K562 (cell line): ENCODE measurements around the gene FKBP2. TPM values are rescaled to one million over a fixed set of nuclear protein-coding genes. Genes with fewer than 3 reads are reported as not detected.
A peak's percentile ranks its signal among the peaks of the same experiment; 100 is the strongest.

Experiments used
- ATF7 ChIP-seq: fragments of 450-650 bp; IDR thresholded peaks from 2 replicates; pipeline ENCODE4 v1.7.1; 2014; ENCODE audit warnings: mild to moderate bottlenecking, moderate library complexity
- CTBP1 ChIP-seq: fragments of 450-650 bp; IDR thresholded peaks from 2 replicates; pipeline ENCODE4 v1.6.1; 2016; ENCODE audit warnings: borderline replicate concordance
- DNMT1 ChIP-seq: fragments of 450-650 bp; IDR thresholded peaks from 2 replicates; pipeline ENCODE4 v1.6.1; 2016; ENCODE audit warnings: antibody characterized with exemption, mild to moderate bottlenecking
- ETV1 ChIP-seq: fragments of 450-650 bp; conservative IDR thresholded peaks from 2 replicates; pipeline ENCODE4 v1.6.1; 2016; ENCODE audit warnings: missing genetic modification characterization, control low read depth, low read depth, missing compliant biosample characterization
- FOXK2 ChIP-seq, 2 experiments: fragments of 450-650 bp; IDR thresholded peaks in 1 of 2; conservative IDR thresholded peaks in 1 of 2; 2 replicates each; pipeline ENCODE4 v1.6.1; 2016; ENCODE audit warnings: low read depth in 2 of 2, mild to moderate bottlenecking in 1 of 2
- GATAD2A ChIP-seq: fragments of 450-650 bp; IDR thresholded peaks from 2 replicates; pipeline ENCODE4 v1.6.1; 2017
- HDAC3 ChIP-seq: fragments of 450-650 bp; IDR thresholded peaks from 2 replicates; pipeline ENCODE4 v1.6.1; 2018; ENCODE audit warnings: borderline replicate concordance, mild to moderate bottlenecking, moderate library complexity; ENCODE audit not compliant: partially characterized antibody
- KHSRP ChIP-seq: fragments of 450-650 bp; IDR thresholded peaks from 2 replicates; pipeline ENCODE4 v1.6.1; 2017
- KLF1 ChIP-seq: fragments of 450-650 bp; IDR thresholded peaks from 2 replicates; pipeline ENCODE4 v1.6.1; 2016; ENCODE audit warnings: missing genetic modification characterization, missing compliant biosample characterization
- MGA ChIP-seq: fragments of 450-650 bp; IDR thresholded peaks from 2 replicates; pipeline ENCODE4 v1.6.1; 2016; ENCODE audit warnings: mild to moderate bottlenecking, moderate library complexity
- NFE2L1 ChIP-seq: fragments of 450-650 bp; IDR thresholded peaks from 2 replicates; pipeline ENCODE4 v1.6.1; 2016; ENCODE audit warnings: missing genetic modification characterization, low read depth, mild to moderate bottlenecking, missing compliant biosample characterization, moderate library complexity, borderline replicate concordance
- RAD21 ChIP-seq, 2 experiments: fragments of 250-450 bp in 1 of 2; fragments of 450-650 bp in 1 of 2; sonication (Bioruptor Pico) in 1 of 2; formaldehyde crosslinking in 1 of 2; IDR thresholded peaks in 1 of 2; conservative IDR thresholded peaks in 1 of 2; 2 replicates each; pipeline versions ENCODE4 v1.4.0 to v1.8.0; 2020 to 2022; ENCODE audit warnings: mild to moderate bottlenecking in 2 of 2, moderate library complexity in 1 of 2
- RCOR1 ChIP-seq, 2 experiments: IDR thresholded peaks; 2 replicates each; pipeline ENCODE4 v1.6.1; 2012; ENCODE audit warnings: low read depth in 2 of 2, low read length in 2 of 2, borderline replicate concordance in 1 of 2, improper control_type of control experiment in 1 of 2
- ZC3H4 ChIP-seq: sonication (generic); formaldehyde crosslinking; IDR thresholded peaks from 2 replicates; pipeline ENCODE4 v1.9.0; 2021; ENCODE audit warnings: missing genetic modification reagents, borderline replicate concordance
- ZNF217 ChIP-seq: sonication (generic); formaldehyde crosslinking; IDR thresholded peaks from 2 replicates; pipeline ENCODE4 v1.8.0; 2022; ENCODE audit warnings: mild to moderate bottlenecking, missing genetic modification reagents
- ZNF253 ChIP-seq: fragments of 250-450 bp; sonication (Bioruptor Pico); conservative IDR thresholded peaks from 2 replicates; pipeline ENCODE4 v1.6.1; 2021; ENCODE audit warnings: mild to moderate bottlenecking
- ZNF384 ChIP-seq: IDR thresholded peaks from 2 replicates; pipeline ENCODE4 v1.6.1; 2012; ENCODE audit warnings: low read depth, low read length, improper control_type of control experiment
- polyA plus RNA-seq, 8 experiments: library from polyadenylated mRNA; depleted of rRNA in 4 of 8; stranded (reverse) in 5 of 8; unstranded in 3 of 8; fragments of >200 nt; fragmentation: Nextera tagmentation in 2 of 8; fragmentation: Illumina TruSeq in 1 of 8; extraction: Ambion mirVana in 2 of 8; extraction: Trizol in 1 of 8; gene quantifications; 2 replicates each; pipeline versions ENCODE4 v1.2.1 to v1.2.3, GENCODE V29; 2011 to 2014; ENCODE audit warnings: inconsistent platforms in 1 of 8, missing spikeins in 1 of 8
- total RNA-seq, 7 experiments: library from RNA; depleted of rRNA in 6 of 7; stranded (reverse); fragments of >200 nt in 6 of 7; fragmentation: Illumina TruSeq in 2 of 7; extraction: Trizol in 2 of 7; gene quantifications; 2 replicates each; pipeline versions ENCODE4 v1.2.1 to v1.2.3, GENCODE V29; 2011 to 2021; ENCODE audit warnings: low replicate concordance in 1 of 7

Gene FKBP2
- total and polyA plus RNA-seq, 9 of the 15 experiments (the other 6 are each of a cell fraction or from before 2014, with no cell fraction given) = 3.5 to 151 (median 58.1) TPM

GRCh38 chr11:64284048-64284961 is 43.4 kb downstream of the FKBP2 start, which contains the start of gene BAD (continued):
- TF ChIP-seq MGA (no peak), DNMT1 (no peak), ATF7 (0 out of 2 replicates have a peak, but pooled peaks have one; percentile 31), RCOR1 (IDR thresholded peaks at IDR 0.05; ENCODE audit: borderline replicate concordance in 1 of 2, low read depth in 2 of 2, low read length in 2 of 2) (peak in 1 of 2 experiments; percentile 10; a peak in 1 of 4 replicates), ETV1 (tag) (no peak), ZNF384 (no peak), CTBP1 (no peak), ZNF217 (CRISPR knock-in tag) (no peak), FOXK2 (conservative IDR thresholded peaks at IDR 0.05 in 1 of 2, IDR thresholded peaks at IDR 0.05 in 1 of 2; ENCODE audit: low read depth in 2 of 2) (no peak), KLF1 (tag) (no peak), KHSRP (no peak), ZNF253 (no peak), RAD21 (CRISPR knock-in tag; conservative IDR thresholded peaks at IDR 0.05 in 1 of 2, IDR thresholded peaks at IDR 0.05 in 1 of 2) (no peak), GATAD2A (no peak), ZC3H4 (CRISPR knock-in tag) (no peak), HDAC3 (no peak), NFE2L1 (tag) (no peak)
